HCT116 (cell line): ENCODE measurements around the gene LGMN. TPM values are rescaled to one million over a fixed set of nuclear protein-coding genes. Genes with fewer than 3 reads are reported as not detected.
"Not testable (repeated sequence)": the region's sequence is repeated elsewhere in the genome, so short reads cannot be mapped to it uniquely, and the experiment has no call there.

ENCODE experiments used
- ATAC-seq: fragments of 200-7000 bp; cut with Tn5 transposase; 2 replicates; pipeline ENCODE4 v1.9.1; 2020; ENCODE audit warnings: mild to moderate bottlenecking, moderate library complexity
- BruUV-seq: library from RNA; stranded (reverse); fragments of 400-500 nt; replicated peaks from 2 replicates; lab custom pipeline; 2021; lab: Mats Ljungman, UMichigan
- CTCF ChIA-PET: fragments of 300-600 bp; sonication (Branson Sonifier 250); formaldehyde crosslinking; loops from one replicate; lab custom pipeline; 2021; ENCODE audit warnings: antibody characterized with exemption; lab: Charles Lee
- POLR2A ChIA-PET: fragments of 300-600, 350-600 bp; sonication (Branson Sonifier 250); formaldehyde crosslinking; loops from one replicate; lab custom pipeline; 2021; ENCODE audit warnings: antibody characterized with exemption; lab: Charles Lee
- RAD21 ChIA-PET, 2 experiments: fragments of 300-600 bp; sonication (Branson Sonifier 250); formaldehyde crosslinking; loops; one replicate each; lab custom pipeline; 2023; ENCODE audit warnings: low total read pairs in 2 of 2; ENCODE audit not compliant: uncharacterized antibody in 2 of 2, unreplicated experiment in 2 of 2, low non-redundant PET in 1 of 2; lab: Charles Lee
- DNase-seq: peaks from one replicate; pipeline ENCODE4 v3.0.0-alpha.2; 2010; ENCODE audit warnings: low read depth, low spot score
- H2AFZ ChIP-seq: fragments of 200-600 bp; shearing (Covaris generic), sonication (generic); 2 replicates; pipeline ENCODE4 v1.6.1; 2017; ENCODE audit warnings: low read depth, mixed run types, mixed read lengths, antibody characterized with exemption, low read length; ENCODE audit not compliant: poor library complexity, severe bottlenecking
- H3K27ac ChIP-seq: 2 replicates; pipeline ENCODE4 v1.5.1; 2012; ENCODE audit warnings: low read depth, low read length
- H3K27me3 ChIP-seq: fragments of 200-600 bp; sonication (generic); 2 replicates; pipeline ENCODE4 v1.6.1; 2016; ENCODE audit warnings: mixed run types, low read length, mixed read lengths; ENCODE audit not compliant: insufficient read depth
- H3K36me3 ChIP-seq, 2 experiments: fragments of 200-500 bp in 1 of 2; fragments of 200-600 bp in 1 of 2; sonication (Bioruptor generic) in 1 of 2; sonication (generic) in 1 of 2; 2 replicates each; pipeline versions ENCODE4 v1.5.1 to v1.6.1; 2014 to 2016; ENCODE audit warnings: low read length in 2 of 2, inconsistent platforms in 1 of 2, mixed read lengths in 1 of 2, mixed run types in 1 of 2; ENCODE audit not compliant: insufficient read depth in 2 of 2, control insufficient read depth in 1 of 2
- H3K4me1 ChIP-seq, 2 experiments: fragments of 200-600 bp in 1 of 2; sonication (generic) in 1 of 2; 2 replicates each; pipeline versions ENCODE4 v1.5.1 to v1.6.1; 2012 to 2017; ENCODE audit warnings: low read length in 2 of 2, inconsistent platforms in 1 of 2, mild to moderate bottlenecking in 1 of 2, mixed read lengths in 1 of 2, mixed run types in 1 of 2, moderate library complexity in 1 of 2; ENCODE audit not compliant: insufficient read depth in 2 of 2, control insufficient read depth in 1 of 2
- H3K4me2 ChIP-seq: fragments of 200-600 bp; sonication (generic); 2 replicates; pipeline ENCODE4 v1.6.1; 2017; ENCODE audit warnings: mixed run types, low read length, mixed read lengths
- H3K4me3 ChIP-seq, 2 experiments: fragments of 200-600 bp in 1 of 2; sonication (generic) in 1 of 2; replicated peaks in 1 of 2; 2 replicates each; pipeline ENCODE4 v1.5.1; 2011 to 2016; ENCODE audit warnings: low read length in 2 of 2, control low read depth in 1 of 2, low read depth in 1 of 2, mild to moderate bottlenecking in 1 of 2, mixed read lengths in 1 of 2, mixed run types in 1 of 2
- H3K79me2 ChIP-seq: fragments of 200-600 bp; sonication (generic); 2 replicates; pipeline ENCODE4 v1.6.1; 2017; ENCODE audit warnings: mild to moderate bottlenecking, mixed run types, low read length, moderate library complexity, mixed read lengths; ENCODE audit not compliant: insufficient read depth
- H3K9ac ChIP-seq: fragments of 200-600 bp; sonication (generic); 2 replicates; pipeline ENCODE4 v1.6.1; 2016; ENCODE audit warnings: low read length, mixed read lengths
- H3K9me2 ChIP-seq: fragments of 200-600 bp; sonication (generic), shearing (Covaris generic); 2 replicates; pipeline ENCODE4 v1.6.1; 2017; ENCODE audit warnings: mixed run types, mild to moderate bottlenecking, moderate library complexity; ENCODE audit not compliant: insufficient read depth
- H3K9me3 ChIP-seq, 2 experiments: fragments of 200-500 bp in 1 of 2; fragments of 200-600 bp in 1 of 2; sonication (Bioruptor generic) in 1 of 2; sonication (generic) in 1 of 2; 2 replicates each; pipeline ENCODE4 v1.6.1; 2014 to 2017; ENCODE audit warnings: low read length in 2 of 2, mixed read lengths in 2 of 2, inconsistent platforms in 1 of 2, low read depth in 1 of 2, mild to moderate bottlenecking in 1 of 2, mixed run types in 1 of 2, moderate library complexity in 1 of 2; ENCODE audit not compliant: control insufficient read depth in 1 of 2, insufficient read depth in 1 of 2
- H4K20me1 ChIP-seq: fragments of 200-600 bp; sonication (generic), shearing (Covaris generic); 2 replicates; pipeline ENCODE4 v1.6.1; 2017; ENCODE audit warnings: mixed run types, mild to moderate bottlenecking, moderate library complexity; ENCODE audit not compliant: insufficient read depth
- EZH2phosphoT487 ChIP-seq: fragments of 200-600 bp; IDR thresholded peaks from 2 replicates; pipeline ENCODE4 v1.6.1; 2018; ENCODE audit warnings: antibody characterized with exemption, borderline replicate concordance
- POLR2A ChIP-seq: IDR thresholded peaks from 2 replicates; pipeline ENCODE4 v1.7.0; 2011; ENCODE audit warnings: borderline replicate concordance; ENCODE audit not compliant: insufficient read depth, insufficient read length; ENCODE audit errors: extremely low read depth
- REST ChIP-seq: IDR thresholded peaks from 2 replicates; pipeline ENCODE4 v1.6.1; 2012; ENCODE audit warnings: low read depth
- ZNF274 ChIP-seq: fragments of 200-500 bp; sonication (Bioruptor generic); IDR thresholded peaks from 2 replicates; pipeline ENCODE4 v1.6.1; 2014; ENCODE audit warnings: mild to moderate bottlenecking, low read depth, low read length, inconsistent platforms
- intact Hi-C: fragments of 100-400 bp; cut with micrococcal nuclease; formaldehyde crosslinking; loops from 2 replicates; pipeline ENCODE4 v1.10.0; 2022
- total RNA-seq: library from RNA; stranded (reverse); gene quantifications from one replicate; pipeline ENCODE4 v1.2.1, GENCODE V29; 2021; ENCODE audit not compliant: unreplicated experiment

LGMN gene
- total RNA-seq, 1 experiment from 2014 or later = 44.9 TPM

DNA sequence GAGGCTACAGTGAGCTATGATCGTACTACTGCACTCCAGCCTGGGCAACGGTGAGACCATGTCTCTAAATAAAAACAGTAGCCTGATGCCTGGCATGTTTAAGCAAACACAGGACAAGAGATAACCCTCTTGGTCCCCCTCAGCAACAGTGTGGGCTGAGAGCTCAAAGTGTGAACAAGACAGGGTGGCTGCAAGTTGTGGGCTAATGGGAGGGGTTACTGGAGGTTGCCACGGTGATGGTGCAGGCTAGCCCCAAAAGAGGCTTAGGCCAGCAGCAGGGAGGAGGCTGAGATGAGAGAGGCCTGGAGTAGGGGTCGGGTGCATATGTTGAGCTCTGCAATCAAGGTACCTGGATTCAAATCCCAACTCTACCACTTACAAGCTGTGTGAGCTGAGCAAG lies 3.4 kb upstream of the LGMN start (continued):
- no peak for TF ChIP-seq REST

GRCh38 chr14:92750994-92751400 lies 2.6 kb upstream of the LGMN start:
- H3K4me1 ChIP-seq = peaks cover 6 to 26% of the 10 kb centered on the region in 2 experiments; a peak in 3 of 4 replicates

GRCh38 chr14:92750222-92750728 lies 1.8 kb upstream of the LGMN start:
- intact Hi-C loops, H3K9me3 ChIP-seq, RAD21 ChIA-PET, CTCF ChIA-PET, H4K20me1 ChIP-seq, H3K27me3 ChIP-seq, H2AFZ ChIP-seq, BruUV-seq, DNase-seq, H3K36me3 ChIP-seq, H3K9me2 ChIP-seq, H3K4me3 ChIP-seq, ATAC-seq, H3K4me2 ChIP-seq, H3K9ac ChIP-seq, H3K27ac ChIP-seq, H3K79me2 ChIP-seq: not testable (repeated sequence)
- peaks cover 6 to 25% of the 10 kb centered on the region in 2 experiments; a peak in 3 of 4 replicates for H3K4me1 ChIP-seq
- POLR2A ChIA-PET = interaction anchor here (0.8 kb wide), 1 partner anchor 9 kb away, joined by 3 read pairs; no protein-coding TSS in a partner anchor

More at GRCh38 chr14:92750994-92751400, 2.6 kb upstream of the LGMN start:
- Histone ChIP-seq H3K27me3 (no peaks in the 10 kb centered on the region), H4K20me1 (no peaks in the 10 kb centered on the region), H3K79me2 (peaks cover 6% of the 10 kb centered on the region), H2AFZ (no peak overlapping the region), H3K9me2 (no peaks in the 10 kb centered on the region), H3K27ac (no peak overlapping the region), H3K4me3 (no peak overlapping the region), H3K9me3 (no peaks in the 10 kb centered on the region), H3K36me3 (no peaks in the 10 kb centered on the region), H3K9ac (no peak overlapping the region), H3K4me2 (no peak overlapping the region)
- no peak for TF ChIP-seq ZNF274
- TF ChIP-seq EZH2phosphoT487 = no peak
- no peak for TF ChIP-seq POLR2A
- TF ChIP-seq REST = no peak
- ChIA-PET POLR2A (no interaction called here), CTCF (no interaction called here), RAD21 (no interaction called here)
- ATAC-seq (no peak), DNase-seq (no peak)
- intact Hi-C loops = no loop called here
- no TSS peak for BruUV-seq
